Measurements from ENCODE around the gene KIF17.

The KIF17 gene

DNA sequence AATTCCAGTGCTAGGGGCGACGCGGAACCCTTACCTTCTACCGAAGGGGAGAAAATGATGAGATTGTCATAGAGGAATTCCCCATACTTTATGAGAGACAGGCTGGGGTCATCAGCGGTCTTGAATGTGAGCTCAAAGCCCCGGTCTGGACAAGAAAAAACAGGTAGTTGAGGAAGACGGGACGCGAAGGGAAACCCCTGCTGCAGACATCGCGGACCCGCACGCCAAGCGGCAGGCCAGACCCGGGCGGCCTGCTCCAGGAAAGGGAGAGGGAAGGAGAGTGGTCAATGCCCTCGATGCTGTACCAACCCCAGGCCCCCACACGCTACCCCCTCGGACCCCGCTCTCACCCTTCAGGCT, 57.0 kb downstream of the KIF17 start:
- DNase-seq (ENCODE audit: low read depth) = no peak

DNA sequence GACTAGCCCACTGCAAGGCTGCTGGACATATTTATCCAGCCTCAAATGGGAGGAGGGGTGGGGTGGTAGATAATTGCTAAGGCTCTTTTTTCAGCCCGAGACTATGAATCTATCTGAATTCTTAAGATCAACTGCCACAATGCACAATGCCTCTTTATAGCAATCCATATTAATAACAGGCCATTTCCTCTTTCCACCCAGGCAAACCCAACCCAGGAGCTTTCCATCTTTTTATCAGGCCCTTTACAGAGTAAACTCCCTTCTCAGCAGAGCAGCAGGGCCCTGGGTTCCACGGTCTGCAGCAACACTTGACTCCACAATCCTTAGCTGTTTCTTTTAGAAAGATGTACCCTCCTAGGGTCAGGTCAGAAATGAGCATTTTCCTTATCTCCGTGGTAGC, 57.4 kb downstream of the KIF17 start:
- no peak for DNase-seq (ENCODE audit: low read depth)

DNA sequence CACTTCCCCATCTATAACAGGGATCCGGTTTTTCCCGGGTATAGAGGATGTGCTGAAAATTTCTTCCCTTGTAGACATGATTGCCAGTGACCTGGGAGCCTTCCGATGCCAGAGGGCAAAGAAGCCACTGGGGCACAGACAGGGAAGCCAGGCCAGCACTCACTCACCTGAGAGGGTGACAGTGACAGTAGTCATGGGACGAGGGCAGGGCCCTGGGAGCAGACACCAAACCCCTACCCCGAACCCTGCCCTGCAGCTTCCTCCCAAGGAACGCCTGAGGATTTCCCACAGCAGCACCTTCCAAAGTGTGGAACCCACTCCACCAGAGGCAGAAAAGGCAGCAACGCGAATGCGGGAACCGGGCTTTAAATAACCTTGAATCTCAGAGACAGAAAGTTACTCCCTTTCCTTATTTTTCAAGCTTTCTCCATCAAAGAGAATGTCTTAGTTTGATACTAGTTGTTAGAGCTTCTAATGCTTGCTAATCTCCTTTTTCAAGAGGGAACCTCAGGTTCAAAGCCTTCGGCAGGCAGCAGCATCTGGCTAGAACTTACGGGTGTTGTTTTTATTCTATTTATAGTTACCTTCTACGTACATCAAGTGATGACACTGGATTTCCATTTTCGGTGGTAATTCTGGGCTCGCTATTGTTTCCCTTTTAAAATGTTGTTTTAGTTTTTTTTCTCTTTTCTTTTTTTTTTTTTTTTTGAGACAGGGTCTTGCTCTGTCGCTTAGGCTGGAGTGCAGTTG, 59.5 kb downstream of the KIF17 start:
- DNase-seq (ENCODE audit: low read depth) = no peak

DNA sequence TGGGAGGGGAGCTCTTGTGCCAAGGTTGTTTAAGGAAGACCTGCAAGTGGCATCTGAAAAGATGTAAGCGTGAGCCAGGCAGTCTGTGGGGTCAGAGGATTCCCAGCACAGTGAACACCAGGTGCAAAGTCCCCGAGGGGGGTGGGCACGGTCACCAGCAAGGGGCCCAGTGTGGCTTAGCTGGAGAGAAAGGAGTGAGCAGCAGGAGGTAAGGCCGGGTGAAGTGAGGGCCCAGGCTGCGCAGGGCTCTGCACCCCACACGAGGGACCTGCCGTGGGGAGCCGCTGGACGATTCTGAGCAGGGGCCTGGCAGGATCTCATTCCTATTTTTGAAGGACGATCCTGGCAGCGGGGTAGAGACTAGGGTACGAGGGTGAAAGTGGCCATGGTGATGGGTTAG, 60.8 kb downstream of the KIF17 start:
- no peak for DNase-seq (ENCODE audit: low read depth)

DNA sequence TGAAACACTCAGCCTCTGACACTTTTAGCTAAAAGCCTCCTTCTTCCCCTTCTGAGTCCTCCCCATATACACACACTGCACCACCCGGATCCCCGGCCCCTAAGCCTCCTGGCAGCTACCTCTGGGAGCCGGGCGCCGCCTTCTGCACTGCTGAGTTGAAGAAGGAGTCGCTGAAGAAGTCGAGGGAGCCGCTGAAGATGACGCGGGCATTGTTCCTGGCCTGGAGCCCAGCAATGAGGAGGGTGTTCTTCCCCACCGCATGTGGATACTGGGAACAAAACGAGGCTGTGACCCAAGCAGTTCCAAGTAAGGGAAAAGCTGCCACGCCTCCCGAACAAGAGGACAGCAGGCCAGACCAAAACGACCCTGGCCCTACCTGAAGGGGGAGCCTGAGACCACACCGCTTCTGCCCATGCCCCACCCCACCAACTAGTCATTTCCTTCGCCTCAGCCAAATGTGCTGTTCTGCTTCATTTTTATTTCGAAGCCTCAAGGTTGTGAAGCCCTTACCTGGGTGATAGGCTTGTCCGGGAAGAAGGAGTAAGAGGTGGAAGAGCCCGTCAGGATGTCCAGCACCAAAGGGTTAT, 63.6 kb downstream of the KIF17 start:
- DNase-seq (ENCODE audit: low read depth) = no peak

DNA sequence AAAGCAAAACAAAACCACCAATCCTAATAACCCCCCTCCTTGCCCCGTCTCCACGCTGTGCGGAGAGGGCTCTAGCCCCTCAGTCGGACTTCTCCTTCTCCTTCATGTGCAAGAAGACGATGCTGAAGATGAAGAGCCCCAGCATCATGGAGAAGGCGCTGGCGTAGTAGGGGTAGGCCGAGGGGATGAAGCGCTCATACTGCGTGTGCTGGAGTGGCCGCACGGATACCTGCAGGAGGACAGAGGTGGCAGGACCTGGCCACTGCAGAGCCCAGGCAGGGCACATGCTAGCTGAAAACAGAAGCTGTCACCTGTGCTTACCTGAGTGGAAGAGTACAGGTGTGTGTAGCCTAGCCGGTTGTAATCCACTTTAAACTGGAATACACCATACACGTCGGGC, 65.5 kb downstream of the KIF17 start:
- no peak for DNase-seq (ENCODE audit: low read depth)

DNA sequence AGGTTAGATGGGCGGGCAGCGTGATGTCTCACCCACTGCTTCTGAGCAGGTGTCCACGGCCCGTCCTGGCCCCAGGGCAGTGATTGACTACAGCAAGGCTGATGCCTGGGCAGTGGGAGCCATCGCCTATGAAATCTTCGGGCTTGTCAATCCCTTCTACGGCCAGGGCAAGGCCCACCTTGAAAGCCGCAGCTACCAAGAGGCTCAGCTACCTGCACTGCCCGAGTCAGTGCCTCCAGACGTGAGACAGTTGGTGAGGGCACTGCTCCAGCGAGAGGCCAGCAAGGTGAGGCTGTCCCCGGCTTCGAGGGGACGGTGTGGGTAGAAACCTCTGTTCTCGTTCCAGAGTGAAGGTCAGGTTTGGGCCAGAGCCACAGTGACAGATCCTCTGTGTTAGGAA, 68.9 kb downstream of the KIF17 start:
- no peak for DNase-seq (ENCODE audit: low read depth)

DNA sequence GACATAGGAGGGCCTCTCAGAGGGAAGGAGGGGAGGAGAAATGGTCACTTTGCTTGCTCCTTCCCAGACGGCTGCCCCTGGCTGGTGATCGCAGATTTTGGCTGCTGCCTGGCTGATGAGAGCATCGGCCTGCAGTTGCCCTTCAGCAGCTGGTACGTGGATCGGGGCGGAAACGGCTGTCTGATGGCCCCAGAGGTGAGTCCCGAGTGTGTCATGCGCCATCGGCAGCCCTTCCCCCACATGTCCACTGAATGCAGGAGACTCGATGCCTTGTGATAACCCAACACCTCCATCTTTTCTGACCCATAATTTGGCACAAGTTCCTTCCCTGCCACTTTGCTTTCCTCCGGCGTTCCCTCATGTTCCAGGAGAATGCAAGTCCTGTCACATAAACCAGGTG, 69.4 kb downstream of the KIF17 start:
- DNase-seq (ENCODE audit: low read depth) = no peak

DNA sequence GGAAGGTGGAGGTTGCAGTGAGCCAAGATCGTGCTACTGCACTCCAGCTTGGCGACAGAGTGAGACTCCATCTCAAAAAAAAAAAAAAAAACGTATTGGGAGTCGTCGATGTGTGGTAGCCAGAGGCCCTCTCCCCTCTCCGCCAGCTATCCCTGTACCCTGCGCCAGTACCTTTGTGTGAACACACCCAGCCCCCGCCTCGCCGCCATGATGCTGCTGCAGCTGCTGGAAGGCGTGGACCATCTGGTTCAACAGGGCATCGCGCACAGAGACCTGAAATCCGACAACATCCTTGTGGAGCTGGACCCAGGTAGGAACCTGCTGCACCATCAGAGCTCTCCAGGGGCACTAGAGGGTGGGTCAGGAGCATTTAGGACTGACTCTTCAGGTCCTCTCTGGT, 72.4 kb downstream of the KIF17 start:
- DNase-seq (ENCODE audit: low read depth) = no peak

DNA sequence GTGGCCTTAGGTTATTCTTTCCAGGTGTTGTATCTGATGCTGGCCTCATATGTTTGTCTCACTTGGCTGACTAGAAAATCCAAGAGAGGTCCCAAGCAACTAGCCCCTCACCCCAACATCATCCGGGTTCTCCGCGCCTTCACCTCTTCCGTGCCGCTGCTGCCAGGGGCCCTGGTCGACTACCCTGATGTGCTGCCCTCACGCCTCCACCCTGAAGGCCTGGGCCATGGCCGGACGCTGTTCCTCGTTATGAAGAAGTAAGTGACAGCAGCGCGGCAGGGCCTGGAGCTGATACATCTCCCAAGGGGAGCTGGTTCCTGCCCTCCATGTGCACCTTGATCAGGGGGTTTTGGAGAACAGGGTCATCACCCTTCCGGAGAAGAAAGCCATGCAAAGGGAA, 73.4 kb downstream of the KIF17 start:
- no peak for DNase-seq (ENCODE audit: low read depth)

DNA sequence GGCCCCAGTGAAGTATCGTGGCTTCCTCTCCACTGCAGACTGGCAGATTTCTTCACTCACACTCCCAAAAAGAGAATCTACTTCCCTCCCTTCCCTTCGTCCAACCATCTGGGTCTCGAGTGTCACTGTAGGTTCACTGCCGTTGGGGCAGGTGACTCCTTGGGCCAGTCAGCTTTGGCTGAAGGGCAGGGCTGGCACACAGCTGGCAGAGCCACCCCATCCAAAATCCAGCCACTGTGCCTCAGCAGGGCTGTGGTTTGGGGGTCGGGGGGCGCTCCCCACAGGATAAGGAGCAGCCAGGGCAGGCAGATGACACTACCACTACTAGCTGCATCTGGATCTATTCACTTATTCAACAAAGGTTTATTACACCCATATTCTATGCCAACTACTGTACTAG, 74.7 kb downstream of the KIF17 start:
- DNase-seq (ENCODE audit: low read depth) = no peak

DNA sequence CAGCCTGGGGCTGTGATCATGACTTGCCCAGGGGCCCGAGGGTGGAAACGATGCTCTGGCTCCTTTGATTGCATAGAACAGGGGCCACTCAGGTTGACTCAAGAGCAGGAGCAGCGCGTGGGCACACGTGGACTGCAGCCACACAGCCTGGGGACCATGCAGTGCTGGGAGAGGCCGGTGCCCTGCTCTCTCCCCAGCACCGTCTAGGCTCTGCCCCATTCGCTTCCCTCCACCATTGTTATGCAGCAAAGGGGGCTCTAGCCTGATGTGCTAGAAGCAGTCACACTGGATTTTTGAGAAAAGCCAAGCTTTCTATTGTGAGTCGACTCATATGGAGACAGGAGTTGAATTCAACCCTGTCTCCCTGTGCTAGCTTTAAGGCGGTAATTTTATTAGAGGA, 75.8 kb downstream of the KIF17 start:
- DNase-seq (ENCODE audit: low read depth) = no peak

DNA sequence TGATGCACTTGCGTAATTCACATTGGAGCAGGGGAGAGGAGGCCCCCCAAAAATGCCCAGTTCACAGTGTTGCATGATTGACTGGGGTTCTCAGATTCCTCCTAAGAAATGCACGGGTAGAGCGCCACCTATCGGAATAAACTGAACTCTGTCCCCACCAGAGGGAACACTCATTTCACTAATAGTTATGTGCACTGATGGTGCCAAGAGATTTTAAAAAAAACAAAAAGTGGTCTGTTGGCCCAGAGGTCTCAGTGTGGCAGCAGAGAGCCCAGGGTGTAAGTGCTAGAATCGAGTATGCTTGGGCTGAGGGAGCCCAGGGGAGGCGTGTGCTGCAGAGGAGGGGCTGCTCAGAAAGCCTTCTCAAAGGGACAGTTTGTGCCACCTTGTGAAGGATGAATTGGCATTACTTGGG, 77.6 kb downstream of the KIF17 start:
- DNase-seq (ENCODE audit: low read depth) = no peak

DNA sequence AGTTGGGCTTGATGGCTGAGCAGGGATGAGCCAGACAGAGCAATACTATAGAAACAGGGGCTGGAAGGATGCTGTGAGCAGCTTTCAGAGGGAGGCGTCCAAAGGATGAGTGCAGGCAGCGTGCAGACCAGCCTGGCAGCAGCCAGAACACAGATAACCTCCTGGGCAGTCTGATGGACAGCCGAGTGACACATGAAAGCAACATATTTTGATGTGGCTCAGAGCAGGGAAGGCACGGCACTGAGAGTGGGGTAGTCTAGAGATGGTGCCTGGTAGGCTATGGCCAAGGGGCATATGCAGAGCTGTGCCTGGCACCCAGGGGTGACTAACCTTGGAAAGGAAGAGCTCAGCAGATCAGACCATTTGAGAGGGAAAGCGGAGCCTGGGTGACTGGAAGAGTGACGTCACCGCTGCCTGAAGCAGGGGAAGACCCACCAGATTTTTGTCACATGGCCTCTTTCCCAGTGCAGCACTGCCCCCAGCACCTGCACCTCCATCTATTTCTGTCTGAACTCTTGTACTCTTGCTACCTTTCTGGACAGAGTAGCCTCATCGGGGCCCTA, 80.9 kb downstream of the KIF17 start:
- no peak for DNase-seq (ENCODE audit: low read depth)

DNA sequence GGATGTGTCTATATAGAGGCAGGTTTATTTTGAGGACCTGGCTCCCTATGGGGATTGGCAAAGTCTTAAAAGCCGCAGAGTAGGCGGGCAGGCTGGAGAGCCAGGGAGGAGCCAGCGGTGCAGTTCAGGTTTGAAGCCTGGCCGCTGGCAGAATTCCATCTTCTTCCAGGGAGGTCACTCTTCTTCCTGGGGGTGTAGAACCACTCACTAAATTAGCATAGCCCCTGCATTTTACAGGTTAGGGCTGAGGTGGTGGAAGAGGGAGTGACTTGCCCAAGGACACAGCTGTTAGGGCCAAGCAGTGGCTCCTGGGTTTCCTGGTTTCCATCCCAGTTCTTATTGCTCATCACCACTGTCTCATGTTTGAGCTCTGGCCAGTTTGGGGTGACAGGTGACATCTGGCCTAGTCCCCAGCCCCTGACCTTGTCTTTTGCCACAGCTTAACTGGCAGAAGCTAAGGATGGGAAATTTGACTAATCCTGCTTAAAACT, 83.2 kb downstream of the KIF17 start:
- peak; percentile 31 for DNase-seq (ENCODE audit: low read depth)

DNA sequence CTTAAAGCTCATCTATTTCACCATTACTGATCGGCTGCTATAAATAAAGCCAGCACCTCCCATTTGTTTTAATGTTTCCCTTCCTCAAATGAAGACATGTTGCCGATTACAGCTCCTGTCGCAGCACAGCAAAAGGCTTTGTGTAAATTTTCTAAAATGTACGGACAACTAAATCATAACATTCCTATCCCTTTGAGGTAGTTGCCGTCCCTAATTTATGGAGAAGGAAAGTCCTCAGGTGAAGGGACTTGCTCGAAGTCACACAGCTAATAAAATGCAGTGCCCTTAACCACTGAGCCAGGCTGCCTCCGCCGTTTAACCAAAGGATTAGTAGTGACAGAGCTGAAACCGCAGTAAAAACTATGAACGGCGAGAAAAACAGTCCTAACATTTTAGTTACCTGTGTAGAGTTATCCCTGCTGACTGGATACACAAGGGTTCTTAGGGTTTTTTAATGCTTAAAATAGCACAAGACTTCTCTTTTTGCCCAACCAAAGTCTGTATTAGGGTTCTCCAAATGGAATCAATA, 83.7 kb downstream of the KIF17 start:
- no peak for DNase-seq (ENCODE audit: low read depth)

DNA sequence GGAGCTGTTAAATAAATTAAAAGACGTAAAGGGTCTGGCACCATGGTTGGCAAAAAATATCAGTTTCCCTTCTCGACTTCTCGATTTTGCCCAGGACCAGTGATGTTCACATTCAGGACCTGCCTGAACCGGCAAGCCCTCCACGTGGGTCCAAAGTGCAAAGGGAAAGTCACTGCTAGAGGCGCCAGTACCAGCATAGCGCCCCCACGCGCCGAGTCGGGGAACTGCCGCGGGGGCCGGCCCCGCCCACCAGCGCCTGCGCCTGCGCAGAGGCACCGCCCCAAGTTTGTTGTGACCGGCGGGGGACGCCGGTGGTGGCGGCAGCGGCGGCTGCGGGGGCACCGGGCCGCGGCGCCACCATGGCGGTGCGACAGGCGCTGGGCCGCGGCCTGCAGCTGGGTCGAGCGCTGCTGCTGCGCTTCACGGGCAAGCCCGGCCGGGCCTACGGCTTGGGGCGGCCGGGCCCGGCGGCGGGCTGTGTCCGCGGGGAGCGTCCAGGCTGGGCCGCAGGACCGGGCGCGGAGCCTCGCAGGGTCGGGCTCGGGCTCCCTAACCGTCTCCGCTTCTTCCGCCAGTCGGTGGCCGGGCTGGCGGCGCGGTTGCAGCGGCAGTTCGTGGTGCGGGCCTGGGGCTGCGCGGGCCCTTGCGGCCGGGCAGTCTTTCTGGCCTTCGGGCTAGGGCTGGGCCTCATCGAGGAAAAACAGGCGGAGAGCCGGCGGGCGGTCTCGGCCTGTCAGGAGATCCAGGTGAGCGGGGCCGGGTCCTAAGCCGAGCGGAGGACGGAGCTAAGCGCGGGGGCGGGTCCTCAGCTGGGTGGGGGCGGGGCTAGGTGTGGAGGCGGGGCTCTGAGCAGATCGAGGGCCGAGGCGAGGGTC, 84.4 kb downstream of the KIF17 start, which contains the start of gene PINK1:
Gene PINK1, plus strand, starts transcription at position 269 of the 875 bp plus-strand sequence. Its CDS starts 91 bp downstream, at position 360.
- peak; percentile 58 for DNase-seq (ENCODE audit: low read depth)

DNA sequence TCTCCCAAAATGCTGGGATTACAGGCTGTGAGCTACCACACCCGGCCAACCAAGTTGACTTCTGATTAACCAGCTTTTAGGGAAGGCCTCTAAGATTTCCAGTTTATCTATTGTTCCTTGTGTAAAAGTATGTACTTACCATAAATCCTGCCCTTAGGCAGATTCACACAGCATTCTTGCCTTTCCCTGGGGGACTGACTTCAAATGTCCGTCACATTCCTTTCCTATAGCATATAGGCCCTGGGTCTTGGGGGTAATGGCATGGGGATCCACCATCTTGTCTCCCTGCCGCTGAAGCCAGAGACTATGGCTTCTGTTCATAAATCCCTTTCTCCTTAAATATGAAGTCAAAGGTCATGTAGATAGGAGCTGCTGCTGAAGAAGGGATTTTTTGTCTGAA, 85.4 kb downstream of the KIF17 start:
- no peak for DNase-seq (ENCODE audit: low read depth)

DNA sequence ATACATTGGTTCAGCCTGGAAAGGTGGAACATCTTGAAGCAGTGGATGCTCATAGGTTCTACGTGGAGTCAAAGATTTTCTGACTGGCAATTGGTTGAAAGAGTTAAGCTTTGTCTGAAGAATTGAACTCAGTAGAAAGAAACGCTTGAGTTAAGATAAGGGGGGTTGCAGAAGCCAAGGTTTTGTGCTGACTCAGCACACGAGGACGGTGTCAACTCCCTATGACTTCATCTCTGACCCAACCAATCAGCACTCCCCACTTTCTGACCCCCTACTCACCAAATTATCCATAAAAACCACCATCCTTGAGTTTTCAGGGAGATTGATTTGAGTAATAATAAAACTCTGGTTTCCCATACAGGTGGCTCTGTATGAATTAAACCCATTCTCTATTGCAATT, 87.1 kb downstream of the KIF17 start:
- no peak for DNase-seq (ENCODE audit: low read depth)

DNA sequence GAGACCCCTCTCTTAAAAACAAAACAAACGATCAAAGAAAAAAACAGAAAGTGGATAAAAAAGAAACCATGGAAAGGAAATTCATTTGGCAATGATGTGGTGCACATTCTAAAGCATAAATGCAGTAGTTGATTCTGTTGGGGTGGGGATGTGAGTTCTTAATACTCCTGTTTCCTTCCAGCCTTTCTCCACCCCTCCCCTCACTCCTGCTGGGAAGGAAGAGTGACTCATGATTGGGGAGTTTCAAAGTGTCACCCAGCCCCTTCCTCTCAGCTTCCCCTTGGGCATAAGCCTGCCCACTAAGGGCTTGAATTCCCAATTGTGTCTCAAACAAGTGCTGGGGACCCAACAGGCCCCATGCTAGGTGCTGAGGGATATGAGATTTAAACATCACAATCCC, 91.3 kb downstream of the KIF17 start:
- DNase-seq (ENCODE audit: low read depth) = no peak

DNA sequence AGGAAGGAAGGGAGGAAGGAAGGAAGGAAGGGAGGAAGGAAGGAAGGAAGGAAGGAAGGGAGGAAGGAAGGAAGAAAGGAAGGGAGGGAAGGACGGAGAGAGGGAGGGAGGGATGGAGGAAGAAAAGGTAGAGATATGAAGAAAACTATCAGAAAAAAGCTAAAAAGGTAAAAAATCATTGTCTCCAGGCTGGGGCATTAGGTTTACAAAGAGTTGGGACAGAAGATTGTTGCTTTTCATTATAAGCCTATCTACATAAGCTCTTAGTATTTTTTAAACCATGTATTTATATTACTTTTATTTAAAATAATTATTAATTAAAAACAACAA, 91.7 kb downstream of the KIF17 start:
- DNase-seq (ENCODE audit: low read depth) = no peak

Data from CMK (cell line).